A172 (cell line): ENCODE results near the gene TBC1D14. TPM values are rescaled to one million over a fixed set of nuclear protein-coding genes. Genes with fewer than 3 reads are reported as not detected.
A peak's percentile ranks its signal among the peaks of the same experiment; 100 is the strongest.
"Not testable (repeated sequence)": the region's sequence is repeated elsewhere in the genome, so short reads cannot be mapped to it uniquely, and the experiment has no call there.

Source experiments
- DNase-seq: peaks from one replicate; pipeline ENCODE4 v3.0.0-alpha.2; 2015; ENCODE audit warnings: low spot score
- total RNA-seq: library from RNA; depleted of rRNA; stranded (reverse); fragments of >200 nt; shearing (Covaris generic); gene quantifications from 2 replicates; pipeline ENCODE4 v1.2.3, GENCODE V29; 2014

TBC1D14 gene
- total RNA-seq, 1 experiment from 2014 or later, result 59.1 TPM

- DNase-seq, result no peak
Measured at GRCh38 chr4:7059662-7060061, 150.0 kb downstream of the TBC1D14 start.

GRCh38 chr4:7060346-7061150 is 150.9 kb downstream of the TBC1D14 start:
- DNase-seq, result no peak

GRCh38 chr4:7061815-7062214 is 152.2 kb downstream of the TBC1D14 start:
- no peak for DNase-seq

- no peak for DNase-seq
Measured at GRCh38 chr4:7062816-7063215, 153.2 kb downstream of the TBC1D14 start.

GRCh38 chr4:7063362-7063761 is 153.7 kb downstream of the TBC1D14 start:
- no peak for DNase-seq

GRCh38 chr4:7066006-7066405 is 156.4 kb downstream of the TBC1D14 start:
- no peak for DNase-seq

- DNase-seq, result no peak
Measured at GRCh38 chr4:7066493-7066892, 156.9 kb downstream of the TBC1D14 start.

- DNase-seq, result no peak
Measured at GRCh38 chr4:7067126-7067451, 157.5 kb downstream of the TBC1D14 start.

GRCh38 chr4:7067452-7068278 is 158.0 kb downstream of the TBC1D14 start, which contains the start of gene GRPEL1:
Gene GRPEL1 (minus strand): TSS chr4:7068064. CDS start chr4:7068032, 32 bp downstream.
- DNase-seq, result peak; percentile 98

- no peak for DNase-seq
Measured at GRCh38 chr4:7068279-7068842, 158.7 kb downstream of the TBC1D14 start.

GRCh38 chr4:7068883-7069282 is 159.3 kb downstream of the TBC1D14 start:
- no peak for DNase-seq

- peak; percentile 58 for DNase-seq
Measured at GRCh38 chr4:7070729-7071511, 161.3 kb downstream of the TBC1D14 start.

- DNase-seq, result no peak
Measured at GRCh38 chr4:7073059-7073458, 163.4 kb downstream of the TBC1D14 start.

GRCh38 chr4:7073526-7074390 is 164.1 kb downstream of the TBC1D14 start:
- peak; percentile 72 for DNase-seq

- DNase-seq, result peak; percentile 74
Measured at GRCh38 chr4:7074426-7074825, 164.8 kb downstream of the TBC1D14 start.

GRCh38 chr4:7075962-7076695 is 166.5 kb downstream of the TBC1D14 start:
- DNase-seq, result no peak

GRCh38 chr4:7076696-7077082 is 167.1 kb downstream of the TBC1D14 start:
- DNase-seq, result no peak

- DNase-seq, result no peak
Measured at GRCh38 chr4:7077371-7077770, 167.7 kb downstream of the TBC1D14 start.

GRCh38 chr4:7078025-7078424 is 168.4 kb downstream of the TBC1D14 start:
- no peak for DNase-seq

GRCh38 chr4:7079483-7079882 is 169.9 kb downstream of the TBC1D14 start:
- DNase-seq, result not testable (repeated sequence)
